Ascending aorta (tissue), 2 donors: ENCODE measurements around the gene NFIA. TPM values are rescaled to one million over a fixed set of nuclear protein-coding genes. Genes with fewer than 3 reads are reported as not detected.

ENCODE experiments used
- DNase-seq, 2 donors: peaks; one replicate each; pipeline ENCODE4 v3.0.0-alpha.2; 2019; ENCODE audit warnings: low spot score in 2 of 2
- H3K27ac ChIP-seq, 2 donors: fragments of 200-600 bp; sonication (generic); one replicate each; pipeline ENCODE4 v1.5.1; 2016 to 2017; ENCODE audit warnings: mild to moderate bottlenecking in 1 of 2
- H3K27me3 ChIP-seq: fragments of 200-600 bp; sonication (generic); one replicate; pipeline ENCODE4 v1.5.1; 2017
- H3K36me3 ChIP-seq, 2 donors: fragments of 200-600 bp; sonication (generic); one replicate each; pipeline ENCODE4 v1.5.1; 2016
- H3K4me1 ChIP-seq, 2 donors: fragments of 200-600 bp; sonication (generic); one replicate each; pipeline ENCODE4 v1.5.1; 2016 to 2017; ENCODE audit warnings: mild to moderate bottlenecking in 1 of 2
- H3K4me3 ChIP-seq, 2 donors: fragments of 200-600 bp; sonication (generic); one replicate each; pipeline ENCODE4 v1.5.1; 2016 to 2017; ENCODE audit warnings: mild to moderate bottlenecking in 1 of 2
- H3K9me3 ChIP-seq, 2 donors: fragments of 200-600 bp; sonication (generic); one replicate each; pipeline ENCODE4 v1.5.1; 2016
- CTCF ChIP-seq, 3 experiments: fragments of 200-600 bp in 2 of 3; fragments of 450-650 bp in 1 of 3; sonication (generic) in 2 of 3; IDR thresholded peaks; one replicate each; pipeline ENCODE4 v1.5.1; 2016 to 2019; ENCODE audit warnings: antibody characterized with exemption in 3 of 3, mild to moderate bottlenecking in 1 of 3, moderate library complexity in 1 of 3
- intact Hi-C: fragments of 100-400 bp; cut with DNase I; formaldehyde crosslinking; loops from one replicate; pipeline ENCODE4 v1.15.1; 2023
- total RNA-seq: library from RNA; depleted of rRNA; stranded (reverse); fragments of >200 nt; gene quantifications from one replicate; pipeline ENCODE4 v1.1.0, GENCODE V29; 2016

The NFIA gene
- total RNA-seq, result 52.0 TPM

- peak in 1 of 2 donors; percentile 79 for DNase-seq
- Histone ChIP-seq H3K27ac (peak within 1 kb of the TSS; percentile 95 to 98), H3K4me3 (peak within 1 kb of the TSS; percentile 74 to 95), H3K9me3 (no peaks in the 10 kb centered on the region), H3K36me3 (no peaks in the 10 kb centered on the region), H3K4me1 (peaks cover 8 to 26% of the 10 kb centered on the region in 2 donors), H3K27me3 (no peaks in the 10 kb centered on the region)
- intact Hi-C loops, result loop anchor here (1.0 to 5.0 kb wide), 3 partner anchors 11 to 195 kb away; no protein-coding TSS in a partner anchor
- no peak for TF ChIP-seq CTCF (IDR thresholded peaks at IDR 0.05)
Measured at GRCh38 chr1:61082311-61083012, at the start of gene NFIA. TSS of gene NFIA (plus strand) at chr1:61082561.

- no peak for DNase-seq
- Histone ChIP-seq H3K4me1 (no peaks in the 10 kb centered on the region), H3K36me3 (no peaks in the 10 kb centered on the region), H3K9me3 (peaks cover 0 to 11% of the 10 kb centered on the region in 2 donors), H3K27ac (no peak overlapping the region), H3K27me3 (no peaks in the 10 kb centered on the region), H3K4me3 (no peak overlapping the region)
- intact Hi-C loops, result no loop called here
- TF ChIP-seq CTCF (IDR thresholded peaks at IDR 0.05), result no peak
Measured at GRCh38 chr1:61035880-61036279, 46.5 kb upstream of the NFIA start.

GRCh38 chr1:61042466-61043009 is 39.8 kb upstream of the NFIA start:
- Histone ChIP-seq H3K27ac (peak overlapping the region; percentile 93 to 98), H3K4me3 (peak overlapping the region; percentile 58 to 83), H3K4me1 (no peaks in the 10 kb centered on the region), H3K27me3 (no peaks in the 10 kb centered on the region), H3K36me3 (no peaks in the 10 kb centered on the region), H3K9me3 (no peaks in the 10 kb centered on the region)
- no peak for DNase-seq
- intact Hi-C loops, result loop anchor here (1.0 to 10.0 kb wide), 6 partner anchors 72 to 1071 kb away; no protein-coding TSS in a partner anchor
- TF ChIP-seq CTCF (IDR thresholded peaks at IDR 0.05), result no peak

GRCh38 chr1:61043010-61043820 is 39.1 kb upstream of the NFIA start:
- intact Hi-C loops, result loop anchor here (1.0 to 10.0 kb wide), 6 partner anchors 73 to 1072 kb away; no protein-coding TSS in a partner anchor

More at GRCh38 chr1:61043010-61043820, 39.1 kb upstream of the NFIA start:
- H3K27ac ChIP-seq, result peak overlapping the region; percentile 93 to 98
- no peaks in the 10 kb centered on the region for H3K27me3 ChIP-seq
- peak; percentile 38 to 94 for DNase-seq
- H3K4me3 ChIP-seq, result peak overlapping the region; percentile 58 to 83
- H3K4me1 ChIP-seq, result no peaks in the 10 kb centered on the region
- peak; percentile 92 to 95 (median 92) for TF ChIP-seq CTCF (IDR thresholded peaks at IDR 0.05)
- H3K9me3 ChIP-seq, result no peaks in the 10 kb centered on the region
- no peaks in the 10 kb centered on the region for H3K36me3 ChIP-seq
